ENCODE measurements around the gene MAST4. TPM values are rescaled to one million over a fixed set of nuclear protein-coding genes. Genes with fewer than 3 reads are reported as not detected.

The MAST4 gene
- total and polyA plus RNA-seq, 2 donors (not counting 1 experiment from before 2014, with no cell fraction given): 2.5 to 57.1 TPM

- Histone ChIP-seq H2AFZ (ENCODE audit: insufficient read depth, low read depth, low read length, poor library complexity, severe bottlenecking) (no peak overlapping the region), H3K9me3 (ENCODE audit: control extremely low read depth in 1 of 3, control insufficient read depth in 2 of 3, insufficient read depth in 1 of 3, low read length in 2 of 3) (no peaks in the 10 kb centered on the region), H3K27me3 (replicated peaks in 1 of 4; ENCODE audit: control extremely low read depth in 1 of 4, control insufficient read depth in 3 of 4, insufficient read depth in 4 of 4, low read length in 3 of 4) (no peaks in the 10 kb centered on the region), H3K36me3 (replicated peaks in 1 of 2; ENCODE audit: control extremely low read depth in 1 of 2, control insufficient read depth in 1 of 2, extremely low read depth in 1 of 2, insufficient read depth in 2 of 2, low read length in 1 of 2) (no peaks in the 10 kb centered on the region), H3K9ac (ENCODE audit: low read length) (no peak overlapping the region), H3K4me2 (replicated peaks; ENCODE audit: low read depth, low read length, poor library complexity, severe bottlenecking) (no peak overlapping the region), H3K4me1 (ENCODE audit: control insufficient read depth in 2 of 2, insufficient read depth in 2 of 2, low read length in 2 of 2) (no peaks in the 10 kb centered on the region), H3K79me2 (ENCODE audit: control insufficient read depth, insufficient read depth, low read length) (no peaks in the 10 kb centered on the region), H3K27ac (ENCODE audit: low read length in 2 of 2) (no peak overlapping the region), H4K20me1 (ENCODE audit: control insufficient read depth, insufficient read depth, low read length, poor library complexity, severe bottlenecking) (no peaks in the 10 kb centered on the region), H3K4me3 (ENCODE audit: control extremely low read depth in 1 of 5, extremely low read depth in 1 of 5, insufficient read depth in 1 of 5, low read depth in 2 of 5, low read length in 4 of 5) (no peak overlapping the region)
- no peak overlapping the region for H3K4me3 Mint-ChIP-seq
- ATAC-seq (ENCODE audit: low read depth) (no peak), DNase-seq (no peak)
- WGBS (ENCODE audit: insufficient coverage): 88% methylated on average over 1 of the region's 4 CpGs
- H3K27ac Mint-ChIP-seq: no peak overlapping the region
- H3K9me3 Mint-ChIP-seq (ENCODE audit: insufficient read depth): no peaks in the 10 kb centered on the region
- H3K27me3 Mint-ChIP-seq: peaks cover 7% of the 10 kb centered on the region
- ChIA-PET POLR2A (no interaction called here), CTCF (interaction anchor here (1.4 kb wide), 1 partner anchor 548 kb away, joined by 3 read pairs; no protein-coding TSS in a partner anchor)
- H3K4me1 Mint-ChIP-seq: no peaks in the 10 kb centered on the region
- TF ChIP-seq EZH2 (IDR thresholded peaks at IDR 0.05; ENCODE audit: borderline replicate concordance, insufficient read depth, low read depth, low read length, poor library complexity, severe bottlenecking): no peak
- TF ChIP-seq, protein P1, sequence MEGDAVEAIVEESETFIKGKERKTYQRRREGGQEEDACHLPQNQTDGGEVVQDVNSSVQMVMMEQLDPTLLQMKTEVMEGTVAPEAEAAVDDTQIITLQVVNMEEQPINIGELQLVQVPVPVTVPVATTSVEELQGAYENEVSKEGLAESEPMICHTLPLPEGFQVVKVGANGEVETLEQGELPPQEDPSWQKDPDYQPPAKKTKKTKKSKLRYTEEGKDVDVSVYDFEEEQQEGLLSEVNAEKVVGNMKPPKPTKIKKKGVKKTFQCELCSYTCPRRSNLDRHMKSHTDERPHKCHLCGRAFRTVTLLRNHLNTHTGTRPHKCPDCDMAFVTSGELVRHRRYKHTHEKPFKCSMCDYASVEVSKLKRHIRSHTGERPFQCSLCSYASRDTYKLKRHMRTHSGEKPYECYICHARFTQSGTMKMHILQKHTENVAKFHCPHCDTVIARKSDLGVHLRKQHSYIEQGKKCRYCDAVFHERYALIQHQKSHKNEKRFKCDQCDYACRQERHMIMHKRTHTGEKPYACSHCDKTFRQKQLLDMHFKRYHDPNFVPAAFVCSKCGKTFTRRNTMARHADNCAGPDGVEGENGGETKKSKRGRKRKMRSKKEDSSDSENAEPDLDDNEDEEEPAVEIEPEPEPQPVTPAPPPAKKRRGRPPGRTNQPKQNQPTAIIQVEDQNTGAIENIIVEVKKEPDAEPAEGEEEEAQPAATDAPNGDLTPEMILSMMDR (IDR thresholded peaks at IDR 0.05): no peak
- intact Hi-C loops (cut with micrococcal nuclease): no loop called here
These were observed 258.2 kb downstream of the MAST4 start for GRCh38 chr5:66854416-66854815.

DNA sequence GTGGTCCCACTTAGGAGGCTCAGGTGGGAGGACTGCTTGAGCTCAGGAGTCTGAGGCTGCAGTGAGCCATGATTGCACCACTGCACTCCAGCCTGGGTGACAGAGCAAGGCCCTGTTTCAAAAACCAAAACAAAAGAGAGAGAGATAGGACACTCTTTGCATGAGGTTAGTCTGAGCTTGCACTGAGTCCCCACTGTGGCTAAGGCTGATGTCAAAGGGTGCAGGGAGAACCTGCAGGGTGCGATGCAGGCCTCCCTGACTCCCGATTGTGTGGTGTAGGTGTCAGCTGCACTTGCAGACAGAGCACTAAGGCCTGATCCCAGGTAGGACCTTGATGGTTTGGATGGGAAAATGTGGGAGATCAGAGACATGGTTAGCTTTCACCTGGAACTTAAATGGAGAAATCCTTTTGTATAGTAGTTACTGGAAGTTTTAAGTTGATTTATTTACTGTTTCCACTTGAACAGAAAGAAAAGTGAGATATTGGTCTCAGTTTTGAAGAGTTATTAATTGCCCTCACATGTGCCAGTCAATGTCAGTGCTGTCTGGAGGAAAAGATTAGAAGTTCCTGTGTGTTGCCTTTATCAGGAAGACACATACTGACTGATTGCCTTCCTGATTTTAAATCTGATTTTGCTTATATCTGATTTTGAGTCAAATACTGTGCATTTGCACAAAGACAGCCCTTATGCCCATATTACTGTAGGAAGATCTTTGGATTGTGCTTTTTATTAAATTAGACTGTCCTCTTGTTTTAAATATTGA, 260.0 kb downstream of the MAST4 start:
- H3K27me3 Mint-ChIP-seq: peaks cover 9% of the 10 kb centered on the region
- Histone ChIP-seq H2AFZ (ENCODE audit: insufficient read depth, low read depth, low read length, poor library complexity, severe bottlenecking) (no peak overlapping the region), H3K4me1 (ENCODE audit: control insufficient read depth in 2 of 2, insufficient read depth in 2 of 2, low read length in 2 of 2) (no peaks in the 10 kb centered on the region), H3K79me2 (ENCODE audit: control insufficient read depth, insufficient read depth, low read length) (no peaks in the 10 kb centered on the region), H3K9ac (ENCODE audit: low read length) (no peak overlapping the region), H3K4me2 (replicated peaks; ENCODE audit: low read depth, low read length, poor library complexity, severe bottlenecking) (no peak overlapping the region), H3K27ac (ENCODE audit: low read length in 2 of 2) (no peak overlapping the region), H3K9me3 (ENCODE audit: control extremely low read depth in 1 of 3, control insufficient read depth in 2 of 3, insufficient read depth in 1 of 3, low read length in 2 of 3) (no peaks in the 10 kb centered on the region), H4K20me1 (ENCODE audit: control insufficient read depth, insufficient read depth, low read length, poor library complexity, severe bottlenecking) (no peaks in the 10 kb centered on the region), H3K36me3 (replicated peaks in 1 of 2; ENCODE audit: control extremely low read depth in 1 of 2, control insufficient read depth in 1 of 2, extremely low read depth in 1 of 2, insufficient read depth in 2 of 2, low read length in 1 of 2) (no peaks in the 10 kb centered on the region), H3K27me3 (replicated peaks in 1 of 4; ENCODE audit: control extremely low read depth in 1 of 4, control insufficient read depth in 3 of 4, insufficient read depth in 4 of 4, low read length in 3 of 4) (peaks cover 0 to 4% (median under 1%) of the 10 kb centered on the region in 4 experiments), H3K4me3 (ENCODE audit: control extremely low read depth in 1 of 5, extremely low read depth in 1 of 5, insufficient read depth in 1 of 5, low read depth in 2 of 5, low read length in 4 of 5) (no peak overlapping the region)
- ATAC-seq (ENCODE audit: low read depth) (no peak), DNase-seq (no peak)
- 50% methylated on average over 2 of the region's 2 CpGs for WGBS (ENCODE audit: insufficient coverage)
- ChIA-PET POLR2A (no interaction called here), CTCF (interaction anchor here (0.9 kb wide), 1 partner anchor 12 kb away, joined by 4 read pairs; no protein-coding TSS in a partner anchor)
- TF ChIP-seq EZH2 (IDR thresholded peaks at IDR 0.05; ENCODE audit: borderline replicate concordance, insufficient read depth, low read depth, low read length, poor library complexity, severe bottlenecking): no peak
- TF ChIP-seq, protein P1 (IDR thresholded peaks at IDR 0.05): no peak
- no peaks in the 10 kb centered on the region for H3K9me3 Mint-ChIP-seq (ENCODE audit: insufficient read depth)
- no peak overlapping the region for H3K27ac Mint-ChIP-seq
- no peaks in the 10 kb centered on the region for H3K4me1 Mint-ChIP-seq
- intact Hi-C loops (cut with micrococcal nuclease): no loop called here
- H3K4me3 Mint-ChIP-seq: no peak overlapping the region

Measured in B cell (primary cell).